Esophagus squamous epithelium (tissue), 5 donors: ENCODE measurements around the gene RIPK4. TPM values are rescaled to one million over a fixed set of nuclear protein-coding genes. Genes with fewer than 3 reads are reported as not detected.
"Not testable (repeated sequence)": the region's sequence is repeated elsewhere in the genome, so short reads cannot be mapped to it uniquely, and the experiment has no call there.

Experiments
- DNase-seq: peaks from one replicate; lab custom pipeline; 2025; lab: John Stamatoyannopoulos, UW
- H3K27ac ChIP-seq, 4 donors: fragments of 200-600 bp; sonication (generic); one replicate each; pipeline ENCODE4 v1.5.1; 2016 to 2019; ENCODE audit warnings: mild to moderate bottlenecking in 1 of 4
- H3K27me3 ChIP-seq, 4 donors: fragments of 200-600 bp; sonication (generic); 1 replicate in 3 of 4; 2 replicates in 1 of 4; pipeline versions ENCODE4 v1.5.1 to v1.6.0; 2017 to 2021; ENCODE audit warnings: antibody characterized with exemption in 1 of 4
- H3K36me3 ChIP-seq, 3 donors: fragments of 200-600 bp; sonication (generic); one replicate each; pipeline ENCODE4 v1.5.1; 2016 to 2019
- H3K4me1 ChIP-seq, 3 donors: fragments of 200-600 bp; sonication (generic); one replicate each; pipeline ENCODE4 v1.5.1; 2017 to 2019
- H3K4me3 ChIP-seq, 4 donors: fragments of 200-600 bp; sonication (generic); 1 replicate in 3 of 4; 2 replicates in 1 of 4; pipeline ENCODE4 v1.5.1; 2016 to 2019; ENCODE audit warnings: mild to moderate bottlenecking in 2 of 4, moderate library complexity in 1 of 4
- H3K9me3 ChIP-seq, 3 donors: fragments of 200-600 bp; sonication (generic); one replicate each; pipeline ENCODE4 v1.5.1; 2016 to 2019
- CTCF ChIP-seq, 6 experiments: fragments of 450-650 bp in 4 of 6; fragments of 200-600 bp in 2 of 6; sonication (generic) in 2 of 6; IDR thresholded peaks; one replicate each; pipeline ENCODE4 v1.5.1; 2016 to 2019; ENCODE audit warnings: antibody characterized with exemption in 6 of 6, mild to moderate bottlenecking in 4 of 6, moderate library complexity in 4 of 6
- POLR2A ChIP-seq, 4 donors: fragments of 450-650 bp; IDR thresholded peaks; one replicate each; pipeline ENCODE4 v1.6.1; 2017; ENCODE audit warnings: antibody characterized with exemption in 4 of 4, mild to moderate bottlenecking in 4 of 4, moderate library complexity in 3 of 4
- WGBS, 2 donors: methylation state at CpG; one replicate each; pipeline ENCODE4 v1.1.5; 2018; 5-methylcytosine and 5-hydroxymethylcytosine counted together
- intact Hi-C: fragments of 100-400 bp; cut with DNase I; formaldehyde crosslinking; loops from one replicate; pipeline ENCODE4 v1.15.0; 2022
- total RNA-seq, 4 donors: library from RNA; depleted of rRNA; stranded (reverse); fragments of >200 nt; gene quantifications; one replicate each; pipeline ENCODE4 v1.1.0, GENCODE V29; 2016
- donor health status: DM: yes; HTN: yes; CAD: no.

The RIPK4 gene
- total RNA-seq, 4 donors from 2014 or later: 41.1 to 93.5 (median 68.8) TPM

- 94 to 100% methylated on average over 2 of the region's 2 CpGs for WGBS, 2 donors
- H3K4me1 ChIP-seq: peaks cover 0 to 40% (median 0%) of the 10 kb centered on the region in 3 donors
Measured at GRCh38 chr21:41720250-41720649, 46.6 kb downstream of the RIPK4 start.

GRCh38 chr21:41719691-41720090 lies 47.2 kb downstream of the RIPK4 start:
- DNase-seq: no peak
- TF ChIP-seq CTCF (IDR thresholded peaks at IDR 0.05) (no peak), POLR2A (IDR thresholded peaks at IDR 0.05) (no peak)
- Histone ChIP-seq H3K4me1 (peaks cover 0 to 44% (median 0%) of the 10 kb centered on the region in 3 donors), H3K36me3 (no peaks in the 10 kb centered on the region), H3K4me3 (no peak overlapping the region), H3K27ac (no peak overlapping the region), H3K9me3 (no peaks in the 10 kb centered on the region), H3K27me3 (peaks cover 0 to 62% (median 0%) of the 10 kb centered on the region in 4 donors)
- 86% methylated on average over 6 of the region's 6 CpGs for WGBS, 2 donors
- intact Hi-C loops: no loop called here

More at GRCh38 chr21:41720250-41720649, 46.6 kb downstream of the RIPK4 start:
- H3K9me3 ChIP-seq: no peaks in the 10 kb centered on the region
- TF ChIP-seq CTCF (IDR thresholded peaks at IDR 0.05) (no peak), POLR2A (IDR thresholded peaks at IDR 0.05) (no peak)
- intact Hi-C loops: no loop called here
- DNase-seq: no peak
- no peak overlapping the region for H3K27ac ChIP-seq
- H3K27me3 ChIP-seq: peaks cover 0 to 58% (median 0%) of the 10 kb centered on the region in 4 donors
- no peak overlapping the region for H3K4me3 ChIP-seq
- H3K36me3 ChIP-seq: no peaks in the 10 kb centered on the region

GRCh38 chr21:41717573-41718330 lies 49.1 kb downstream of the RIPK4 start:
- no peak for DNase-seq
- H3K4me3 ChIP-seq: no peak overlapping the region
- no peaks in the 10 kb centered on the region for H3K36me3 ChIP-seq
- peaks cover 0 to 53% (median 0%) of the 10 kb centered on the region in 3 donors for H3K4me1 ChIP-seq
- peaks cover 0 to 63% (median 0%) of the 10 kb centered on the region in 4 donors for H3K27me3 ChIP-seq
- H3K9me3 ChIP-seq: no peaks in the 10 kb centered on the region
- TF ChIP-seq CTCF (IDR thresholded peaks at IDR 0.05) (no peak), POLR2A (IDR thresholded peaks at IDR 0.05) (no peak)
- intact Hi-C loops: no loop called here
- no peak overlapping the region for H3K27ac ChIP-seq
- WGBS, 2 donors: 75 to 76% methylated on average over 10 to 14 of the region's 15 CpGs

- no peaks in the 10 kb centered on the region for H3K36me3 ChIP-seq
- no peak overlapping the region for H3K4me3 ChIP-seq
- H3K4me1 ChIP-seq: peaks cover 3 to 55% (median 6%) of the 10 kb centered on the region in 3 donors
- 68 to 79% methylated on average over 4 to 5 of the region's 7 CpGs for WGBS, 2 donors
- H3K27me3 ChIP-seq: peaks cover 0 to 66% (median 0%) of the 10 kb centered on the region in 4 donors
- H3K9me3 ChIP-seq: no peaks in the 10 kb centered on the region
- DNase-seq: no peak
- intact Hi-C loops: no loop called here
- H3K27ac ChIP-seq: no peak overlapping the region
- TF ChIP-seq POLR2A (IDR thresholded peaks at IDR 0.05): no peak
- no peak for TF ChIP-seq CTCF (IDR thresholded peaks at IDR 0.05)
Measured at GRCh38 chr21:41716751-41717150, 50.1 kb downstream of the RIPK4 start.

GRCh38 chr21:41715649-41716281 lies 51.1 kb downstream of the RIPK4 start:
- Histone ChIP-seq H3K27ac (peak overlapping the region; percentile 1 to 29 (median 10)), H3K27me3 (peaks cover 0 to 70% (median 0%) of the 10 kb centered on the region in 4 donors), H3K9me3 (no peaks in the 10 kb centered on the region), H3K4me3 (no peak overlapping the region), H3K4me1 (peaks cover 3 to 55% (median 7%) of the 10 kb centered on the region in 3 donors), H3K36me3 (no peaks in the 10 kb centered on the region)
- TF ChIP-seq CTCF (IDR thresholded peaks at IDR 0.05) (no peak), POLR2A (IDR thresholded peaks at IDR 0.05) (no peak)
- intact Hi-C loops: no loop called here
- DNase-seq: no peak
- 52 to 83% methylated on average over 1 to 8 of the region's 8 CpGs for WGBS, 2 donors

GRCh38 chr21:41714299-41714865 lies 52.5 kb downstream of the RIPK4 start:
- H3K36me3 ChIP-seq, intact Hi-C loops, DNase-seq, H3K4me3 ChIP-seq, H3K9me3 ChIP-seq, H3K27ac ChIP-seq: not testable (repeated sequence)
- 74% methylated on average over 13 of the region's 13 CpGs for WGBS, 2 donors
- H3K27me3 ChIP-seq: peaks cover 0 to 73% (median 0%) of the 10 kb centered on the region in 4 donors
- H3K4me1 ChIP-seq: peaks cover 3 to 60% (median 7%) of the 10 kb centered on the region in 3 donors
